Measurements from ENCODE around the gene BMP3. TPM values are rescaled to one million over a fixed set of nuclear protein-coding genes. Genes with fewer than 3 reads are reported as not detected.

The BMP3 gene
- total and polyA plus RNA-seq, 2 donors (not counting 3 experiments of a cell fraction or from before 2014, with no cell fraction given), result not detected

- Histone ChIP-seq H3K9me3 (replicated peaks; ENCODE audit: control insufficient read depth, insufficient read depth, low read length) (no peaks in the 10 kb centered on the region), H3K4me1 (ENCODE audit: control insufficient read depth, extremely low read depth, insufficient read depth, low read length) (no peaks in the 10 kb centered on the region), H3K4me2 (ENCODE audit: insufficient read depth, low read length) (no peak overlapping the region), H3K79me2 (ENCODE audit: control insufficient read depth, insufficient read depth, low read length) (no peaks in the 10 kb centered on the region), H4K20me1 (replicated peaks; ENCODE audit: control insufficient read depth, extremely low read depth, insufficient read depth, low read length) (no peaks in the 10 kb centered on the region), H3K4me3 (replicated peaks in 1 of 3; ENCODE audit: insufficient read depth in 1 of 3, low read depth in 1 of 3, low read length in 3 of 3) (no peak overlapping the region), H3K27ac (ENCODE audit: insufficient read depth, low read depth, low read length) (no peak overlapping the region), H3K9ac (replicated peaks; ENCODE audit: extremely low read depth, insufficient read depth, low read length) (no peak overlapping the region), H2AFZ (ENCODE audit: low read depth, low read length) (no peak overlapping the region), H3K36me3 (ENCODE audit: control insufficient read depth in 2 of 2, extremely low read depth in 1 of 2, insufficient read depth in 2 of 2, low read length in 2 of 2) (no peaks in the 10 kb centered on the region), H3K9me1 (replicated peaks; ENCODE audit: control insufficient read depth, extremely low read depth, insufficient read depth, low read length) (no peaks in the 10 kb centered on the region), H3K27me3 (ENCODE audit: control insufficient read depth in 2 of 2, insufficient read depth in 2 of 2, low read length in 2 of 2) (no peaks in the 10 kb centered on the region)
- dilution Hi-C loops (cut with MboI; ENCODE audit: extremely low pct_ligation_motif_present, low sequenced_read_pairs) (no loop called here), intact Hi-C loops (cut with micrococcal nuclease) (no loop called here)
- POLR2A ChIA-PET, result no interaction called here
- BruUV-seq (replicated peaks), result no TSS peak
- DNase-seq (ENCODE audit: low read depth, low spot score) (no peak), FAIRE-seq (no peak)
- CTCF ChIA-PET, result interaction anchor here (1.1 to 2.1 kb wide), 2 partner anchors 9 to 18 kb away, joined by 3 to 5 read pairs; no protein-coding TSS in a partner anchor
- no peak for TF ChIP-seq POLR2A (IDR thresholded peaks at IDR 0.05; ENCODE audit: low read depth, low read length)
- TF ChIP-seq FOS (IDR thresholded peaks at IDR 0.05; ENCODE audit: borderline replicate concordance, insufficient read depth, low read length), result no peak
- no peak for TF ChIP-seq POLR2AphosphoS5 (IDR thresholded peaks at IDR 0.05; ENCODE audit: insufficient read depth, low read depth, low read length)
- TF ChIP-seq GATA2 (IDR thresholded peaks at IDR 0.05; ENCODE audit: insufficient read depth, insufficient read length, low read depth, low read length), result no peak
Observed at GRCh38 chr4:81060587-81061343, 30.3 kb downstream of the BMP3 start.

DNA sequence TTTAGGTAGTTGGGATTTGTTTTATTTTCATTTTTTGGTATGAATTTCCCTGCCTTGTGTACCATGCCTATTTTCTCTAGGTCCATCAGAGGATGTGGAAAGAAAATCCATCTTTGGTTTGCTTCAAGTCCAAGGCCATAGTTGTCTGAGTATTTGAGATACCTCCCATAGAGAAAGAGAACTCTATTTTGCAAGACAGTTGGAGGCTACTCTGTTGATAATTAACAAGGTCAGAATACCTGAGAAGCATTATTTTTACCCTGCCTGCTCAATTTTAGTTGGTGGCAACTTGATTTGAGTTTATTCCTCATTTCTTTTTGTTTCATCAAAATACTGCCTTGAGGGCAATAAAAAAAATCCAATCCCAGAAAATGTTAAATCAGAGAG is 30.8 kb downstream of the BMP3 start:
- TF ChIP-seq MYC (IDR thresholded peaks at IDR 0.05; ENCODE audit: low read depth, low read length), result no peak
- no peak for TF ChIP-seq FOS (IDR thresholded peaks at IDR 0.05; ENCODE audit: borderline replicate concordance, insufficient read depth, low read length)
- TF ChIP-seq, protein P1, sequence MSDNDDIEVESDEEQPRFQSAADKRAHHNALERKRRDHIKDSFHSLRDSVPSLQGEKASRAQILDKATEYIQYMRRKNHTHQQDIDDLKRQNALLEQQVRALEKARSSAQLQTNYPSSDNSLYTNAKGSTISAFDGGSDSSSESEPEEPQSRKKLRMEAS (IDR thresholded peaks at IDR 0.05; ENCODE audit: insufficient read depth, insufficient read length), result no peak
- TF ChIP-seq EZH2 (IDR thresholded peaks at IDR 0.05; ENCODE audit: borderline replicate concordance, low read depth, low read length, severe bottlenecking), result no peak
- no peak for TF ChIP-seq POLR2AphosphoS5 (IDR thresholded peaks at IDR 0.05; ENCODE audit: insufficient read depth, low read depth, low read length)
- TF ChIP-seq, protein P2, sequence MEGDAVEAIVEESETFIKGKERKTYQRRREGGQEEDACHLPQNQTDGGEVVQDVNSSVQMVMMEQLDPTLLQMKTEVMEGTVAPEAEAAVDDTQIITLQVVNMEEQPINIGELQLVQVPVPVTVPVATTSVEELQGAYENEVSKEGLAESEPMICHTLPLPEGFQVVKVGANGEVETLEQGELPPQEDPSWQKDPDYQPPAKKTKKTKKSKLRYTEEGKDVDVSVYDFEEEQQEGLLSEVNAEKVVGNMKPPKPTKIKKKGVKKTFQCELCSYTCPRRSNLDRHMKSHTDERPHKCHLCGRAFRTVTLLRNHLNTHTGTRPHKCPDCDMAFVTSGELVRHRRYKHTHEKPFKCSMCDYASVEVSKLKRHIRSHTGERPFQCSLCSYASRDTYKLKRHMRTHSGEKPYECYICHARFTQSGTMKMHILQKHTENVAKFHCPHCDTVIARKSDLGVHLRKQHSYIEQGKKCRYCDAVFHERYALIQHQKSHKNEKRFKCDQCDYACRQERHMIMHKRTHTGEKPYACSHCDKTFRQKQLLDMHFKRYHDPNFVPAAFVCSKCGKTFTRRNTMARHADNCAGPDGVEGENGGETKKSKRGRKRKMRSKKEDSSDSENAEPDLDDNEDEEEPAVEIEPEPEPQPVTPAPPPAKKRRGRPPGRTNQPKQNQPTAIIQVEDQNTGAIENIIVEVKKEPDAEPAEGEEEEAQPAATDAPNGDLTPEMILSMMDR (IDR thresholded peaks at IDR 0.05; ENCODE audit: extremely low read depth in 1 of 2, insufficient read depth in 1 of 2, low read depth in 1 of 2, low read length in 2 of 2), result no peak
- no peak for TF ChIP-seq POLR2A (IDR thresholded peaks at IDR 0.05; ENCODE audit: low read depth, low read length)
- dilution Hi-C loops (cut with MboI; ENCODE audit: extremely low pct_ligation_motif_present, low sequenced_read_pairs), result no loop called here
- Histone ChIP-seq H3K9me3 (replicated peaks; ENCODE audit: control insufficient read depth, insufficient read depth, low read length) (no peaks in the 10 kb centered on the region), H3K4me2 (ENCODE audit: insufficient read depth, low read length) (no peak overlapping the region), H3K9ac (replicated peaks; ENCODE audit: extremely low read depth, insufficient read depth, low read length) (no peak overlapping the region), H3K36me3 (ENCODE audit: control insufficient read depth in 2 of 2, extremely low read depth in 1 of 2, insufficient read depth in 2 of 2, low read length in 2 of 2) (no peaks in the 10 kb centered on the region), H2AFZ (ENCODE audit: low read depth, low read length) (no peak overlapping the region), H4K20me1 (replicated peaks; ENCODE audit: control insufficient read depth, extremely low read depth, insufficient read depth, low read length) (no peaks in the 10 kb centered on the region), H3K9me1 (replicated peaks; ENCODE audit: control insufficient read depth, extremely low read depth, insufficient read depth, low read length) (no peaks in the 10 kb centered on the region), H3K4me1 (ENCODE audit: control insufficient read depth, extremely low read depth, insufficient read depth, low read length) (no peaks in the 10 kb centered on the region), H3K4me3 (replicated peaks in 1 of 3; ENCODE audit: insufficient read depth in 1 of 3, low read depth in 1 of 3, low read length in 3 of 3) (no peak overlapping the region), H3K27me3 (ENCODE audit: control insufficient read depth in 2 of 2, insufficient read depth in 2 of 2, low read length in 2 of 2) (no peaks in the 10 kb centered on the region), H3K27ac (ENCODE audit: insufficient read depth, low read depth, low read length) (no peak overlapping the region), H3K79me2 (ENCODE audit: control insufficient read depth, insufficient read depth, low read length) (no peaks in the 10 kb centered on the region)
- ChIA-PET POLR2A (no interaction called here), CTCF (interaction anchor here (1.1 to 2.1 kb wide), 2 partner anchors 8 to 18 kb away, joined by 3 to 5 read pairs; no protein-coding TSS in a partner anchor)
- FAIRE-seq, result no peak
- intact Hi-C loops (cut with micrococcal nuclease), result no loop called here
- no peak for DNase-seq (ENCODE audit: low read depth, low spot score)
- BruUV-seq (replicated peaks), result no TSS peak

Measured in endothelial cell of umbilical vein (primary cell).